ENCODE results near the gene CEMIP.
A peak's percentile ranks its signal among the peaks of the same experiment; 100 is the strongest.

DNA sequence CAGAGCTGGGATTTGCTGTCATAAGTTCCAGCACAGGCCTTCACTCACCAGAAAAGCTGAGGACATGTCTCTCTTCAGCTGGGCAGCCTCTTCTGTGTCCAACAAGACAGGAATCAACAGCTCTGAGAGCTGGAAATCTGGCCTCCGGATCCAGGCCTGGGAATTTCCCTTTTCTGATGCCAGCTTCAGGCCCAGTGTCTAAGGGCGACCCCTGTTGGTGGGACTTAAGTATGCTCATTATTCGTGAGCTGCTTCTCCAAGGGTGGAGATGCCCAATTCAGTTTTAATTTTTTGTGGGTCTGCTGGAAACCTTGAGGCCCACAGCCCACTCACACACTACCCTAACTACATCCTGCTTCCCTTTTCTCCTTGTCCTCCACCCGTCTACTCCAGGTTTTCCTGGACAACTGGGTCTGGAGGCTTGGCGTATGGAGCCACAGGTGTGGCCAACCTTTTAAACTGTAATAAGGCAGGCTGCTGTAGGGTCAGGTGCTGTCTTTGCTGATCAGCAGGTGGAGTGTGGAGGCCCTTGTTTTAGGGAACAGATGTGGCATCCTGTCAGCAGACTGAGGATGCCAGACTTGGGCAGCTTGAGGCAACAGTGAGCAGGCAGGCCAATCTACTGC is 2.6 kb upstream of the CEMIP start:
- TF ChIP-seq, protein P1, sequence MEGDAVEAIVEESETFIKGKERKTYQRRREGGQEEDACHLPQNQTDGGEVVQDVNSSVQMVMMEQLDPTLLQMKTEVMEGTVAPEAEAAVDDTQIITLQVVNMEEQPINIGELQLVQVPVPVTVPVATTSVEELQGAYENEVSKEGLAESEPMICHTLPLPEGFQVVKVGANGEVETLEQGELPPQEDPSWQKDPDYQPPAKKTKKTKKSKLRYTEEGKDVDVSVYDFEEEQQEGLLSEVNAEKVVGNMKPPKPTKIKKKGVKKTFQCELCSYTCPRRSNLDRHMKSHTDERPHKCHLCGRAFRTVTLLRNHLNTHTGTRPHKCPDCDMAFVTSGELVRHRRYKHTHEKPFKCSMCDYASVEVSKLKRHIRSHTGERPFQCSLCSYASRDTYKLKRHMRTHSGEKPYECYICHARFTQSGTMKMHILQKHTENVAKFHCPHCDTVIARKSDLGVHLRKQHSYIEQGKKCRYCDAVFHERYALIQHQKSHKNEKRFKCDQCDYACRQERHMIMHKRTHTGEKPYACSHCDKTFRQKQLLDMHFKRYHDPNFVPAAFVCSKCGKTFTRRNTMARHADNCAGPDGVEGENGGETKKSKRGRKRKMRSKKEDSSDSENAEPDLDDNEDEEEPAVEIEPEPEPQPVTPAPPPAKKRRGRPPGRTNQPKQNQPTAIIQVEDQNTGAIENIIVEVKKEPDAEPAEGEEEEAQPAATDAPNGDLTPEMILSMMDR (conservative IDR thresholded peaks at IDR 0.05; ENCODE audit: low read depth, low read length) = peak; percentile 80
- no peak for TF ChIP-seq EZH2 (IDR thresholded peaks at IDR 0.05; ENCODE audit: low read length, unreplicated experiment)

Data from PC-3 (cell line).